GM23338 (cell line): Measurements from ENCODE around the gene CCNG2. TPM values are rescaled to one million over a fixed set of nuclear protein-coding genes. Genes with fewer than 3 reads are reported as not detected.

Experiments used
- ATAC-seq: fragments of 200-7000 bp; cut with Tn5 transposase; 3 replicates; pipeline ENCODE4 v1.9.1; 2020
- DNase-seq: peaks from one replicate; pipeline ENCODE4 v3.0.0-alpha.2; 2015; ENCODE audit warnings: low spot score
- H2AFZ ChIP-seq: fragments of 200-600 bp; sonication (generic); 2 replicates; pipeline ENCODE4 v1.8.0; 2016; ENCODE audit warnings: antibody characterized with exemption, mild to moderate bottlenecking, moderate library complexity
- H3F3A ChIP-seq: fragments of 200-600 bp; sonication (generic); replicated peaks from 2 replicates; pipeline ENCODE4 v1.8.0; 2017; ENCODE audit warnings: antibody characterized with exemption, mixed run types, low read depth
- H3K27ac ChIP-seq: fragments of 200-600 bp; sonication (generic); 2 replicates; pipeline ENCODE4 v1.6.1; 2016; ENCODE audit warnings: low read depth
- H3K27me3 ChIP-seq: fragments of 200-600 bp; sonication (generic); 2 replicates; pipeline ENCODE4 v1.8.0; 2016; ENCODE audit warnings: mild to moderate bottlenecking, mixed run types, moderate library complexity; ENCODE audit not compliant: insufficient read depth
- H3K36me3 ChIP-seq: fragments of 200-600 bp; sonication (generic); 2 replicates; pipeline ENCODE4 v1.8.0; 2016; ENCODE audit warnings: mild to moderate bottlenecking; ENCODE audit not compliant: insufficient read depth
- H3K4me1 ChIP-seq: fragments of 200-600 bp; sonication (generic); 2 replicates; pipeline ENCODE4 v1.8.0; 2016; ENCODE audit warnings: mild to moderate bottlenecking, moderate library complexity; ENCODE audit not compliant: insufficient read depth
- H3K4me2 ChIP-seq: fragments of 200-600 bp; sonication (generic); 2 replicates; pipeline ENCODE4 v1.7.1; 2017; ENCODE audit warnings: mixed run types
- H3K4me3 ChIP-seq: fragments of 200-600 bp; sonication (generic); 2 replicates; pipeline ENCODE4 v1.6.1; 2016; ENCODE audit warnings: mixed run types
- H3K79me2 ChIP-seq: fragments of 200-600 bp; sonication (generic); replicated peaks from 2 replicates; pipeline ENCODE4 v1.8.0; 2017; ENCODE audit warnings: mild to moderate bottlenecking; ENCODE audit not compliant: insufficient read depth
- H3K9me2 ChIP-seq: fragments of 200-600 bp; sonication (generic); 2 replicates; pipeline ENCODE4 v1.8.0; 2017; ENCODE audit not compliant: insufficient read depth
- H4K20me1 ChIP-seq: fragments of 200-600 bp; sonication (generic); replicated peaks from 2 replicates; pipeline ENCODE4 v1.8.0; 2017; ENCODE audit warnings: mild to moderate bottlenecking; ENCODE audit not compliant: insufficient read depth
- H3K27ac Mint-ChIP-seq: 2 replicates; pipeline ENCODE4 v1.8.0; 2020; ENCODE audit warnings: inconsistent platforms, mild to moderate bottlenecking, moderate library complexity, mixed read lengths
- H3K27me3 Mint-ChIP-seq: 3 replicates; pipeline ENCODE4 v1.8.0; 2022; ENCODE audit warnings: low read depth, mild to moderate bottlenecking, moderate library complexity, mixed read lengths, inconsistent platforms; ENCODE audit not compliant: insufficient read depth, poor library complexity
- H3K36me3 Mint-ChIP-seq: 3 replicates; pipeline ENCODE4 v1.8.0; 2021; ENCODE audit warnings: low read depth, mild to moderate bottlenecking, inconsistent platforms, moderate library complexity, mixed read lengths
- H3K4me1 Mint-ChIP-seq: 3 replicates; pipeline ENCODE4 v1.8.0; 2020; ENCODE audit warnings: mild to moderate bottlenecking, inconsistent platforms, mixed read lengths
- H3K4me3 Mint-ChIP-seq: 3 replicates; pipeline ENCODE4 v1.8.0; 2021; ENCODE audit warnings: moderate library complexity, mild to moderate bottlenecking, inconsistent platforms, mixed read lengths
- H3K9me3 Mint-ChIP-seq: 3 replicates; pipeline ENCODE4 v1.8.0; 2020; ENCODE audit warnings: moderate library complexity, mild to moderate bottlenecking, inconsistent platforms, mixed read lengths
- CREB1 ChIP-seq: fragments of 250-450 bp; sonication (Bioruptor Pico); IDR thresholded peaks from 2 replicates; pipeline ENCODE4 v1.5.0; 2020; ENCODE audit warnings: low read depth, mild to moderate bottlenecking, moderate library complexity
- ETS1 ChIP-seq: IDR thresholded peaks from 2 replicates; pipeline ENCODE4 v1.6.1; 2016; ENCODE audit warnings: antibody characterized with exemption
- EZH2 ChIP-seq: fragments of 200-600 bp; sonication (generic); IDR thresholded peaks from one replicate; pipeline ENCODE4 v1.8.0; 2017; ENCODE audit warnings: antibody characterized with exemption, mild to moderate bottlenecking, low read depth; ENCODE audit not compliant: unreplicated experiment
- EZH2phosphoT487 ChIP-seq: fragments of 200-600 bp; sonication (generic); IDR thresholded peaks from one replicate; pipeline ENCODE4 v1.8.1; 2018; ENCODE audit warnings: antibody characterized with exemption; ENCODE audit not compliant: unreplicated experiment
- JUNB ChIP-seq: IDR thresholded peaks from one replicate; pipeline ENCODE4 v1.6.1; 2016; ENCODE audit warnings: antibody characterized with exemption; ENCODE audit not compliant: unreplicated experiment
- NANOG ChIP-seq: IDR thresholded peaks from 2 replicates; pipeline ENCODE4 v1.6.1; 2016; ENCODE audit warnings: antibody characterized with exemption, borderline replicate concordance
- POLR2AphosphoS5 ChIP-seq: IDR thresholded peaks from 2 replicates; pipeline ENCODE4 v1.6.1; 2016; ENCODE audit warnings: antibody characterized with exemption, low read depth
- REST ChIP-seq: IDR thresholded peaks from one replicate; pipeline ENCODE4 v1.6.1; 2018; ENCODE audit warnings: antibody characterized with exemption; ENCODE audit not compliant: unreplicated experiment
- STAT1 ChIP-seq: IDR thresholded peaks from one replicate; pipeline ENCODE4 v1.6.1; 2016; ENCODE audit warnings: antibody characterized with exemption; ENCODE audit not compliant: unreplicated experiment
- ZNF114 ChIP-seq: fragments of 250-450 bp; sonication (Bioruptor Pico); IDR thresholded peaks from 2 replicates; pipeline ENCODE4 v1.5.0; 2020; ENCODE audit warnings: mild to moderate bottlenecking, moderate library complexity
- ZNF331 ChIP-seq: fragments of 250-450 bp; sonication (Bioruptor Pico); IDR thresholded peaks from 2 replicates; pipeline ENCODE4 v1.5.0; 2020; ENCODE audit warnings: low read depth, mild to moderate bottlenecking, moderate library complexity
- polyA plus RNA-seq: library from polyadenylated mRNA; unstranded; fragments of >200 nt; fragmentation: Nextera tagmentation; extraction: Ambion mirVana; gene quantifications from 2 replicates; pipeline ENCODE4 v1.2.1, GENCODE V29; 2016
- total RNA-seq: library from RNA; depleted of rRNA; stranded (reverse); fragments of >200 nt; shearing (Covaris generic); gene quantifications from 2 replicates; pipeline ENCODE4 v1.2.3, GENCODE V29; 2014

Gene CCNG2
- total and polyA plus RNA-seq, 2 experiments from 2014 or later = 7.1 to 16.5 TPM

GRCh38 chr4:77169481-77169880, 12.5 kb downstream of the CCNG2 start (continued):
- TF ChIP-seq REST = no peak

- H3K4me1 Mint-ChIP-seq = peaks cover 11% of the 10 kb centered on the region
- H3K36me3 Mint-ChIP-seq = peaks cover 1% of the 10 kb centered on the region; the same call in 2 of the 3 replicates
- Histone ChIP-seq H3K27ac (no peak overlapping the region), H3K4me3 (no peak overlapping the region), H3K9me2 (no peaks in the 10 kb centered on the region), H3K4me1 (no peaks in the 10 kb centered on the region; the same call in 1 of the 2 replicates), H3K27me3 (peaks cover 29% of the 10 kb centered on the region), H3K36me3 (peaks cover 5% of the 10 kb centered on the region), H2AFZ (no peak overlapping the region), H3F3A (no peaks in the 10 kb centered on the region), H3K79me2 (no peaks in the 10 kb centered on the region), H4K20me1 (no peaks in the 10 kb centered on the region; the same call in none of the 2 replicates), H3K4me2 (no peak overlapping the region)
- ATAC-seq = no peak
- H3K27me3 Mint-ChIP-seq = peaks cover 17% of the 10 kb centered on the region
- no peak overlapping the region for H3K4me3 Mint-ChIP-seq
- DNase-seq = no peak
- TF ChIP-seq STAT1 (no peak), JUNB (no peak), EZH2phosphoT487 (no peak), CREB1 (no peak), ZNF114 (CRISPR knock-in tag) (no peak), ETS1 (no peak)
- H3K27ac Mint-ChIP-seq = no peak overlapping the region
- H3K9me3 Mint-ChIP-seq = no peaks in the 10 kb centered on the region
Observed at GRCh38 chr4:77170926-77171325, 13.9 kb downstream of the CCNG2 start.

- no peak overlapping the region for H2AFZ ChIP-seq
- Mint-ChIP-seq H3K36me3 (no peaks in the 10 kb centered on the region; the same call in 1 of the 3 replicates), H3K4me3 (no peak overlapping the region), H3K9me3 (no peaks in the 10 kb centered on the region), H3K4me1 (peaks cover 23% of the 10 kb centered on the region), H3K27ac (no peak overlapping the region), H3K27me3 (peaks cover 31% of the 10 kb centered on the region)
- H3K4me1 ChIP-seq = no peaks in the 10 kb centered on the region; the same call in 1 of the 2 replicates
- no peak for ATAC-seq
- H3K9me2 ChIP-seq = no peaks in the 10 kb centered on the region
- H4K20me1 ChIP-seq = no peaks in the 10 kb centered on the region; the same call in none of the 2 replicates
- DNase-seq = no peak
- H3K4me3 ChIP-seq = no peak overlapping the region
- H3K36me3 ChIP-seq = no peaks in the 10 kb centered on the region
- H3K4me2 ChIP-seq = no peak overlapping the region
- H3K79me2 ChIP-seq = no peaks in the 10 kb centered on the region
- H3K27ac ChIP-seq = no peak overlapping the region
- H3F3A ChIP-seq = no peaks in the 10 kb centered on the region
- H3K27me3 ChIP-seq = peaks cover 43% of the 10 kb centered on the region
- TF ChIP-seq POLR2AphosphoS5 = no peak
- TF ChIP-seq CREB1 = no peak
- TF ChIP-seq EZH2 = no peak
- no peak for TF ChIP-seq NANOG
- no peak for TF ChIP-seq ZNF331 (CRISPR knock-in tag)
Observed at GRCh38 chr4:77172336-77172735, 15.3 kb downstream of the CCNG2 start.
